Measurements from ENCODE around the gene CCDC86. TPM values are rescaled to one million over a fixed set of nuclear protein-coding genes. Genes with fewer than 3 reads are reported as not detected.

The CCDC86 gene
- total and polyA plus RNA-seq, 4 experiments from 2014 or later = 7.5 to 17.2 (median 11.0) TPM

GRCh38 chr11:60847281-60847680 lies 5.4 kb downstream of the CCDC86 start:
- H3K4me1 ChIP-seq (ENCODE audit: insufficient read depth, low read length) = peaks cover 27% of the 10 kb centered on the region
- Mint-ChIP-seq H3K4me3 (no peak overlapping the region), H3K9me3 (no peaks in the 10 kb centered on the region), H3K27me3 (no peaks in the 10 kb centered on the region), H3K36me3 (peaks cover 39 to 44% of the 10 kb centered on the region in 2 donors), H3K4me1 (peaks cover 20 to 33% (median 30%) of the 10 kb centered on the region in 4 donors), H3K27ac (no peak overlapping the region)
- H3K4me3 ChIP-seq (ENCODE audit: low read length in 2 of 2) = no peak overlapping the region
- POLR2A ChIA-PET (ENCODE audit: partially characterized antibody) = no interaction called here
- H3K36me3 ChIP-seq (ENCODE audit: insufficient read depth, low read length) = peaks cover 19% of the 10 kb centered on the region
- H3K27ac ChIP-seq (ENCODE audit: low read depth, low read length) = no peak overlapping the region
- DNase-seq = no peak
- intact Hi-C loops (cut with micrococcal nuclease) = no loop called here
- H3K9me3 ChIP-seq (ENCODE audit: control insufficient read depth in 1 of 2, low read length in 2 of 2) = no peaks in the 10 kb centered on the region
- H3K27me3 ChIP-seq (ENCODE audit: insufficient read depth, low read length) = no peaks in the 10 kb centered on the region
- CTCF ChIA-PET (ENCODE audit: partially characterized antibody) = no interaction called here

GRCh38 chr11:60847896-60848295 lies 6.0 kb downstream of the CCDC86 start:
- no peak for DNase-seq
- peaks cover 22% of the 10 kb centered on the region for H3K4me1 ChIP-seq (ENCODE audit: insufficient read depth, low read length)
- no peak overlapping the region for H3K27ac ChIP-seq (ENCODE audit: low read depth, low read length)
- H3K4me3 ChIP-seq (ENCODE audit: low read length in 2 of 2) = no peak overlapping the region
- ChIA-PET POLR2A (ENCODE audit: partially characterized antibody) (no interaction called here), CTCF (ENCODE audit: partially characterized antibody) (no interaction called here)
- intact Hi-C loops (cut with micrococcal nuclease) = no loop called here
- no peaks in the 10 kb centered on the region for H3K27me3 ChIP-seq (ENCODE audit: insufficient read depth, low read length)
- Mint-ChIP-seq H3K27ac (no peak overlapping the region), H3K9me3 (no peaks in the 10 kb centered on the region), H3K4me1 (peaks cover 20 to 27% (median 26%) of the 10 kb centered on the region in 4 donors), H3K27me3 (no peaks in the 10 kb centered on the region), H3K36me3 (peaks cover 39 to 44% of the 10 kb centered on the region in 2 donors), H3K4me3 (no peak overlapping the region)
- peaks cover 19% of the 10 kb centered on the region for H3K36me3 ChIP-seq (ENCODE audit: insufficient read depth, low read length)
- no peaks in the 10 kb centered on the region for H3K9me3 ChIP-seq (ENCODE audit: control insufficient read depth in 1 of 2, low read length in 2 of 2)

GRCh38 chr11:60848714-60849151 lies 6.8 kb downstream of the CCDC86 start:
- H3K27ac ChIP-seq (ENCODE audit: low read depth, low read length) = no peak overlapping the region
- H3K36me3 ChIP-seq (ENCODE audit: insufficient read depth, low read length) = peaks cover 19% of the 10 kb centered on the region
- no peaks in the 10 kb centered on the region for H3K9me3 ChIP-seq (ENCODE audit: control insufficient read depth in 1 of 2, low read length in 2 of 2)
- H3K27ac Mint-ChIP-seq = no peak overlapping the region
- H3K4me3 Mint-ChIP-seq = no peak overlapping the region
- H3K9me3 Mint-ChIP-seq = no peaks in the 10 kb centered on the region
- no peaks in the 10 kb centered on the region for H3K27me3 ChIP-seq (ENCODE audit: insufficient read depth, low read length)
- peaks cover 12 to 19% (median 18%) of the 10 kb centered on the region in 4 donors for H3K4me1 Mint-ChIP-seq
- no peaks in the 10 kb centered on the region for H3K27me3 Mint-ChIP-seq
- intact Hi-C loops (cut with micrococcal nuclease) = no loop called here
- CTCF ChIA-PET (ENCODE audit: partially characterized antibody) = no interaction called here
- H3K4me1 ChIP-seq (ENCODE audit: insufficient read depth, low read length) = peaks cover 13% of the 10 kb centered on the region
- H3K4me3 ChIP-seq (ENCODE audit: low read length in 2 of 2) = no peak overlapping the region
- H3K36me3 Mint-ChIP-seq = peaks cover 41 to 43% of the 10 kb centered on the region in 2 donors
- no peak for DNase-seq
- POLR2A ChIA-PET (ENCODE audit: partially characterized antibody) = no interaction called here

GRCh38 chr11:60849641-60850520 lies 8.0 kb downstream of the CCDC86 start:
- no peak overlapping the region for H3K4me3 ChIP-seq (ENCODE audit: low read length in 2 of 2)
- no peak overlapping the region for H3K27ac Mint-ChIP-seq
- H3K36me3 Mint-ChIP-seq = peaks cover 38 to 39% of the 10 kb centered on the region in 2 donors
- intact Hi-C loops (cut with micrococcal nuclease) = no loop called here
- peaks cover 2% of the 10 kb centered on the region for H3K4me1 ChIP-seq (ENCODE audit: insufficient read depth, low read length)
- H3K4me3 Mint-ChIP-seq = no peak overlapping the region
- no peak overlapping the region for H3K27ac ChIP-seq (ENCODE audit: low read depth, low read length)
- CTCF ChIA-PET (ENCODE audit: partially characterized antibody) = interaction anchor here (1.6 to 1.8 kb wide), 2 partner anchors 11 to 50 kb away, joined by 3 to 4 read pairs; no protein-coding TSS in a partner anchor
- no peaks in the 10 kb centered on the region for H3K9me3 ChIP-seq (ENCODE audit: control insufficient read depth in 1 of 2, low read length in 2 of 2)
- H3K9me3 Mint-ChIP-seq = no peaks in the 10 kb centered on the region
- POLR2A ChIA-PET (ENCODE audit: partially characterized antibody) = no interaction called here
- H3K4me1 Mint-ChIP-seq = peaks cover 1 to 9% (median 7%) of the 10 kb centered on the region in 4 donors
- H3K36me3 ChIP-seq (ENCODE audit: insufficient read depth, low read length) = peaks cover 19% of the 10 kb centered on the region
- no peaks in the 10 kb centered on the region for H3K27me3 Mint-ChIP-seq
- no peaks in the 10 kb centered on the region for H3K27me3 ChIP-seq (ENCODE audit: insufficient read depth, low read length)
- DNase-seq = no peak

GRCh38 chr11:60851327-60852104 lies 9.6 kb downstream of the CCDC86 start:
- Histone ChIP-seq H3K27me3 (ENCODE audit: insufficient read depth, low read length) (no peaks in the 10 kb centered on the region), H3K36me3 (ENCODE audit: insufficient read depth, low read length) (peaks cover 19% of the 10 kb centered on the region), H3K27ac (ENCODE audit: low read depth, low read length) (no peak overlapping the region), H3K4me1 (ENCODE audit: insufficient read depth, low read length) (no peaks in the 10 kb centered on the region), H3K9me3 (ENCODE audit: control insufficient read depth in 1 of 2, low read length in 2 of 2) (no peaks in the 10 kb centered on the region), H3K4me3 (ENCODE audit: low read length in 2 of 2) (no peak overlapping the region)
- no peak for DNase-seq
- peaks cover 0 to 5% (median 2%) of the 10 kb centered on the region in 4 donors for H3K4me1 Mint-ChIP-seq
- intact Hi-C loops (cut with micrococcal nuclease) = no loop called here
- no peak overlapping the region for H3K4me3 Mint-ChIP-seq
- H3K27ac Mint-ChIP-seq = no peak overlapping the region
- H3K9me3 Mint-ChIP-seq = no peaks in the 10 kb centered on the region
- ChIA-PET CTCF (ENCODE audit: partially characterized antibody) (interaction anchor here (1.3 kb wide), 1 partner anchor 15 kb away, joined by 4 read pairs; no protein-coding TSS in a partner anchor), POLR2A (ENCODE audit: partially characterized antibody) (no interaction called here)
- H3K27me3 Mint-ChIP-seq = no peaks in the 10 kb centered on the region
- H3K36me3 Mint-ChIP-seq = peaks cover 32 to 37% of the 10 kb centered on the region in 2 donors

- H3K27ac Mint-ChIP-seq = no peak overlapping the region
- peaks cover 19% of the 10 kb centered on the region for H3K36me3 ChIP-seq (ENCODE audit: insufficient read depth, low read length)
- no peaks in the 10 kb centered on the region for H3K9me3 Mint-ChIP-seq
- H3K4me3 Mint-ChIP-seq = no peak overlapping the region
- no peak overlapping the region for H3K4me3 ChIP-seq (ENCODE audit: low read length in 2 of 2)
- H3K27me3 ChIP-seq (ENCODE audit: insufficient read depth, low read length) = no peaks in the 10 kb centered on the region
- H3K27me3 Mint-ChIP-seq = no peaks in the 10 kb centered on the region
- DNase-seq = no peak
- intact Hi-C loops (cut with micrococcal nuclease) = no loop called here
- POLR2A ChIA-PET (ENCODE audit: partially characterized antibody) = no interaction called here
- H3K4me1 ChIP-seq (ENCODE audit: insufficient read depth, low read length) = no peaks in the 10 kb centered on the region
- CTCF ChIA-PET (ENCODE audit: partially characterized antibody) = no interaction called here
- no peaks in the 10 kb centered on the region for H3K9me3 ChIP-seq (ENCODE audit: control insufficient read depth in 1 of 2, low read length in 2 of 2)
- H3K36me3 Mint-ChIP-seq = peaks cover 32 to 37% of the 10 kb centered on the region in 2 donors
- no peak overlapping the region for H3K27ac ChIP-seq (ENCODE audit: low read depth, low read length)
- peaks cover 0 to 5% (median 2%) of the 10 kb centered on the region in 4 donors for H3K4me1 Mint-ChIP-seq
These were observed 10.4 kb downstream of the CCDC86 start for GRCh38 chr11:60852117-60852981.
